Measurements from ENCODE around the gene NRXN3.

GRCh38 chr14:78498062-78498595, 328.0 kb downstream of the NRXN3 start:
- TF ChIP-seq CTCF (IDR thresholded peaks at IDR 0.05; ENCODE audit: low read length), result no peak
- TF ChIP-seq EZH2 (IDR thresholded peaks at IDR 0.05; ENCODE audit: borderline replicate concordance, low read length), result no peak

All from OCI-LY1 (cell line).